RWPE2 (cell line): Measurements from ENCODE around the gene OSCP1.

Experiments used
- ATAC-seq: fragments of 200-7000 bp; cut with Tn5 transposase; 3 replicates; pipeline ENCODE4 v1.9.1; 2021; ENCODE audit warnings: low read depth
- DNase-seq: peaks from one replicate; pipeline ENCODE4 v3.0.0-alpha.2; 2020; ENCODE audit warnings: low spot score
- H3K27ac ChIP-seq: fragments of 450-650 bp; 2 replicates; pipeline ENCODE4 v1.5.1; 2017; ENCODE audit warnings: mild to moderate bottlenecking; ENCODE audit not compliant: poor library complexity, severe bottlenecking
- H3K27me3 ChIP-seq: fragments of 250-450 bp; sonication (Bioruptor Pico); 2 replicates; pipeline ENCODE4 v1.5.1; 2021; ENCODE audit warnings: mild to moderate bottlenecking, moderate library complexity; ENCODE audit not compliant: insufficient read depth, poor library complexity, severe bottlenecking
- H3K36me3 ChIP-seq: fragments of 250-450 bp; sonication (Bioruptor Pico); 2 replicates; pipeline ENCODE4 v1.5.1; 2020; ENCODE audit warnings: low read depth, mild to moderate bottlenecking, moderate library complexity
- H3K4me1 ChIP-seq: fragments of 250-450 bp; sonication (Bioruptor Pico); 2 replicates; pipeline ENCODE4 v1.5.1; 2021; ENCODE audit warnings: mild to moderate bottlenecking, moderate library complexity; ENCODE audit not compliant: insufficient read depth, poor library complexity, severe bottlenecking
- H3K4me3 ChIP-seq: fragments of 250-450 bp; sonication (Bioruptor Pico); 2 replicates; pipeline ENCODE4 v1.5.1; 2021; ENCODE audit warnings: mild to moderate bottlenecking, moderate library complexity; ENCODE audit not compliant: severe bottlenecking
- H3K9me3 ChIP-seq: fragments of 250-450 bp; sonication (Bioruptor Pico); 2 replicates; pipeline ENCODE4 v1.5.1; 2021; ENCODE audit warnings: mild to moderate bottlenecking, moderate library complexity; ENCODE audit not compliant: severe bottlenecking
- CTCF ChIP-seq: fragments of 450-650 bp; IDR thresholded peaks from one replicate; pipeline ENCODE4 v1.5.1; 2017; ENCODE audit warnings: mild to moderate bottlenecking, moderate library complexity; ENCODE audit not compliant: poor library complexity, severe bottlenecking

The OSCP1 gene

DNA sequence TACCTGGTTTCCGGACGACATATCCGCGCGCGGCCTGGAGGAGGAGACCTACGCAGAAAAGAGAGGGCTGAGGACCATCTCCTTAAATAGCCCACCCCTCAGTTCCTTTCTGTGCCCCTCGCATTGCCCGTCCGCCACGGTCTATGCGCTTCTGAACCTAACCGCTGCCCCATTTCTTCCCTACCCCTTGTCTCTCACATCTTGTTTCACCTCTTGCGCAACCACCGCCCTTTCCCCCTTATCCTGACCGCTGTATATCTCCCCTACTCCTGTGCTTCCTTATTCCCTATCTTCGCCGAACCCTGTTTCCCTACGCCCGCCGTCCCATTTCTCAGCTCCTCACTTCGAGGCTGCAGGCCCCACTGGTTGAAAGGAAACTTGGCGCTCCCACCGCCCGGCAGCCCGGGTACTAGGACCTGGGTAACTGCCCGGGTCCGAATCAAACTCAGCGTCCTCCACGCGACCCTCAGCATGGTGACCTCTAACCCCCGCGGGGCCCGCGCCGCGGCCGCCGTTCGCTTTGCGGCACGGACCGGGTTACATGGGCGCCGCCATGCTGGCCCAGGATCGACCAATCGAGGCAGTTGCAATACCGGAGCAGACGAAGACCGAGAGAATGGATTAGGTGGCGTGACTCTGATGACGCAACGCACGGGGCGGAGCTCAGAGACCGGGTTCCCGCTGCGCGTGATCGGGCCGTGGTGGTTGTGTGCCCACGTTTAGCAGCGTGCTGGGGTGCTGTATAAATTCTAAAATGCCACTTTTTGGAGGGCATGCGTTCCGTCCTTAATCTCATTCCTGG lies 13.8 kb upstream of the OSCP1 start, which contains the start of gene MRPS15:
Gene MRPS15, minus strand, starts transcription at position 582 of the 802 bp plus-strand sequence. Its CDS starts 109 bp downstream, at position 473.
- peak within 1 kb of the TSS; percentile 64 for H3K27ac ChIP-seq
- no peaks in the 10 kb centered on the region for H3K27me3 ChIP-seq
- TF ChIP-seq CTCF, result no peak
- H3K4me1 ChIP-seq, result peaks cover 10% of the 10 kb centered on the region
- ATAC-seq, result peak; percentile 86
- peak within 1 kb of the TSS; percentile 91 for H3K4me3 ChIP-seq
- DNase-seq, result peak; percentile 93
- H3K9me3 ChIP-seq, result no peaks in the 10 kb centered on the region
- H3K36me3 ChIP-seq, result peaks cover 36% of the 10 kb centered on the region

DNA sequence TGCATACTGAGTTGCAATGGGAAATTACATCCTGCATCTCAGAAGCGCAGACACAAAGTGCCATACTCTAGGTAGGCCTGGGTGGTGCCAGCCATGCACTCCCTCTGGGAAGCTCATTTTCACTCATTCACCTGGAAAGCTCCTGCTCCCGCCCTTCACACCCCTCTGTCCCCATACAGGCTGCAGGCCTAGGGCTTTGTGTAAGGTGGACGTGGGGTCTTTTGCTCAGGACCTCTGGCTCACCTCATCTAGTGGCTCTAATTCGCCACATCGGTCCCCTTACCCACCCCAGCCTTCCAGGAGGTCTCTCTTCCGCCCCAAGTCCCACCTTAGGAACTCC lies 13.2 kb upstream of the OSCP1 start:
- DNase-seq (no peak), ATAC-seq (peak; percentile 15; the same call in 2 of the 3 replicates)
- H3K4me3 ChIP-seq, result peak overlapping the region; percentile 91
- no peak for TF ChIP-seq CTCF
- peak overlapping the region; percentile 64 for H3K27ac ChIP-seq
- peaks cover 42% of the 10 kb centered on the region for H3K36me3 ChIP-seq
- no peaks in the 10 kb centered on the region for H3K9me3 ChIP-seq
- H3K27me3 ChIP-seq, result no peaks in the 10 kb centered on the region
- H3K4me1 ChIP-seq, result peaks cover 10% of the 10 kb centered on the region

GRCh38 chr1:36458910-36459309 lies 8.7 kb upstream of the OSCP1 start:
- TF ChIP-seq CTCF, result no peak
- Histone ChIP-seq H3K4me1 (no peaks in the 10 kb centered on the region), H3K4me3 (no peak overlapping the region), H3K9me3 (no peaks in the 10 kb centered on the region), H3K27me3 (no peaks in the 10 kb centered on the region), H3K27ac (no peak overlapping the region), H3K36me3 (peaks cover 78% of the 10 kb centered on the region)
- no peak for ATAC-seq
- no peak for DNase-seq

- H3K9me3 ChIP-seq, result no peaks in the 10 kb centered on the region
- no peak for DNase-seq
- no peaks in the 10 kb centered on the region for H3K4me1 ChIP-seq
- H3K27ac ChIP-seq, result no peak overlapping the region
- no peak for ATAC-seq
- H3K27me3 ChIP-seq, result no peaks in the 10 kb centered on the region
- TF ChIP-seq CTCF, result no peak
- H3K4me3 ChIP-seq, result no peak overlapping the region
- H3K36me3 ChIP-seq, result peaks cover 77% of the 10 kb centered on the region
Observed at GRCh38 chr1:36457691-36458090, 7.4 kb upstream of the OSCP1 start.

DNA sequence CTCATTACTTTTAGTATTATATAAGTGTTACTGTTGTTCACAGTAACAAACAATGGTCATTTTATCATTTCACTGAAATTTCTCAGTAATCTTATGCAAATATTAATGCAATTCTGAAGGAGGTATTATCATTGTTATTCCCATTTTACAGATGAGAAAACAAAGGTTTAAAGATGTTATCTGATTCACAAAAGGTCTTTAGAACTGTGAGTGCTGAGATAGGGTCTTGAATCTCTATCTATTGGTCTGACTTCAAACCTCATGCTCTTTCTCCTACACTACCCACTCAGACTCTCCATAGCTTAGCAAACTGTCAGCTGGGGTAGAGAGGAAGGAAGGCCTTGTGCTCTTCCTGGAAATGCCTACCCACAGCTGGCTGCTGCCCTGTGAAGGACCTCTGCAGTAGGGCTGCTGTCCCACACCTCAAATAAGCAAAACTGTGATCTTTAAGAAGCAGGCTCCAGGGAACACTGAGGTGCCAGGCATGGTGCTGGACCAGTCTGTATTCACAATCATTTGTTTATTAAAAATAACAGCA lies 6.2 kb upstream of the OSCP1 start:
- no peak for TF ChIP-seq CTCF
- Histone ChIP-seq H3K4me3 (no peak overlapping the region), H3K9me3 (no peaks in the 10 kb centered on the region), H3K4me1 (no peaks in the 10 kb centered on the region), H3K27ac (no peak overlapping the region), H3K36me3 (peaks cover 65% of the 10 kb centered on the region), H3K27me3 (no peaks in the 10 kb centered on the region)
- ATAC-seq (no peak), DNase-seq (no peak)
